ENCODE measurements around the gene CRY1. TPM values are rescaled to one million over a fixed set of nuclear protein-coding genes. Genes with fewer than 3 reads are reported as not detected.

The CRY1 gene
- total and polyA plus RNA-seq, 9 of the 15 experiments (the other 6 are each of a cell fraction or from before 2014, with no cell fraction given), result 8.7 to 33.3 (median 25.2) TPM

GRCh38 chr12:106942775-106943174 is 150.6 kb downstream of the CRY1 start (continued):
- TF ChIP-seq SUPT5H (IDR thresholded peaks at IDR 0.05), result no peak
- no peak for TF ChIP-seq STAT5B (CRISPR knock-in tag; IDR thresholded peaks at IDR 0.05)
- TF ChIP-seq, protein P1, sequence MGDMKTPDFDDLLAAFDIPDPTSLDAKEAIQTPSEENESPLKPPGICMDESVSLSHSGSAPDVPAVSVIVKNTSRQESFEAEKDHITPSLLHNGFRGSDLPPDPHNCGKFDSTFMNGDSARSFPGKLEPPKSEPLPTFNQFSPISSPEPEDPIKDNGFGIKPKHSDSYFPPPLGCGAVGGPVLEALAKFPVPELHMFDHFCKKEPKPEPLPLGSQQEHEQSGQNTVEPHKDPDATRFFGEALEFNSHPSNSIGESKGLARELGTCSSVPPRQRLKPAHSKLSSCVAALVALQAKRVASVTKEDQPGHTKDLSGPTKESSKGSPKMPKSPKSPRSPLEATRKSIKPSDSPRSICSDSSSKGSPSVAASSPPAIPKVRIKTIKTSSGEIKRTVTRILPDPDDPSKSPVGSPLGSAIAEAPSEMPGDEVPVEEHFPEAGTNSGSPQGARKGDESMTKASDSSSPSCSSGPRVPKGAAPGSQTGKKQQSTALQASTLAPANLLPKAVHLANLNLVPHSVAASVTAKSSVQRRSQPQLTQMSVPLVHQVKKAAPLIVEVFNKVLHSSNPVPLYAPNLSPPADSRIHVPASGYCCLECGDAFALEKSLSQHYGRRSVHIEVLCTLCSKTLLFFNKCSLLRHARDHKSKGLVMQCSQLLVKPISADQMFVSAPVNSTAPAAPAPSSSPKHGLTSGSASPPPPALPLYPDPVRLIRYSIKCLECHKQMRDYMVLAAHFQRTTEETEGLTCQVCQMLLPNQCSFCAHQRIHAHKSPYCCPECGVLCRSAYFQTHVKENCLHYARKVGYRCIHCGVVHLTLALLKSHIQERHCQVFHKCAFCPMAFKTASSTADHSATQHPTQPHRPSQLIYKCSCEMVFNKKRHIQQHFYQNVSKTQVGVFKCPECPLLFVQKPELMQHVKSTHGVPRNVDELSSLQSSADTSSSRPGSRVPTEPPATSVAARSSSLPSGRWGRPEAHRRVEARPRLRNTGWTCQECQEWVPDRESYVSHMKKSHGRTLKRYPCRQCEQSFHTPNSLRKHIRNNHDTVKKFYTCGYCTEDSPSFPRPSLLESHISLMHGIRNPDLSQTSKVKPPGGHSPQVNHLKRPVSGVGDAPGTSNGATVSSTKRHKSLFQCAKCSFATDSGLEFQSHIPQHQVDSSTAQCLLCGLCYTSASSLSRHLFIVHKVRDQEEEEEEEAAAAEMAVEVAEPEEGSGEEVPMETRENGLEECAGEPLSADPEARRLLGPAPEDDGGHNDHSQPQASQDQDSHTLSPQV (IDR thresholded peaks at IDR 0.05), result 0 out of 2 replicates have a peak, but pooled peaks have one; percentile 19
- no peak for TF ChIP-seq SMAD3 (CRISPR knock-in tag; conservative IDR thresholded peaks at IDR 0.05)
- no peak for TF ChIP-seq RBM34 (IDR thresholded peaks at IDR 0.05; ENCODE audit: borderline replicate concordance, insufficient read depth, low read length)
- TF ChIP-seq MTA2 (IDR thresholded peaks at IDR 0.05; ENCODE audit: low read depth), result peak; percentile 89
- no peak for TF ChIP-seq KAT2B (IDR thresholded peaks at IDR 0.05; ENCODE audit: low read depth, low read length)
- TF ChIP-seq, protein P2, sequence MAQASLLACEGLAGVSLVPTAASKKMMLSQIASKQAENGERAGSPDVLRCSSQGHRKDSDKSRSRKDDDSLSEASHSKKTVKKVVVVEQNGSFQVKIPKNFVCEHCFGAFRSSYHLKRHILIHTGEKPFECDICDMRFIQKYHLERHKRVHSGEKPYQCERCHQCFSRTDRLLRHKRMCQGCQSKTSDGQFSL (CRISPR knock-in tag; IDR thresholded peaks at IDR 0.05), result no peak
- TF ChIP-seq, protein P2 (tag; IDR thresholded peaks at IDR 0.05), result no peak
- TF ChIP-seq ZFX (CRISPR knock-in tag; IDR thresholded peaks at IDR 0.05), result no peak
- no peak for TF ChIP-seq DIDO1 (tag; IDR thresholded peaks at IDR 0.05; ENCODE audit: low read depth)
- no peak for TF ChIP-seq SMC3 (conservative IDR thresholded peaks at IDR 0.05; ENCODE audit: insufficient read depth, low read depth, low read length)
- no peak for TF ChIP-seq ZSCAN29 (IDR thresholded peaks at IDR 0.05)
- no peak for TF ChIP-seq ELF4 (CRISPR knock-in tag; IDR thresholded peaks at IDR 0.05)
- TF ChIP-seq ZNF75A (CRISPR knock-in tag; IDR thresholded peaks at IDR 0.05), result no peak
- TF ChIP-seq HDAC3 (IDR thresholded peaks at IDR 0.05; ENCODE audit: borderline replicate concordance, partially characterized antibody), result no peak
- TF ChIP-seq ZNF23 (CRISPR knock-in tag; IDR thresholded peaks at IDR 0.05), result no peak
- no peak for TF ChIP-seq BRCA1 (IDR thresholded peaks at IDR 0.05)
- no peak for TF ChIP-seq BRCA1 (CRISPR knock-in tag; IDR thresholded peaks at IDR 0.05)
- TF ChIP-seq KLF10 (CRISPR knock-in tag; IDR thresholded peaks at IDR 0.05), result no peak
- TF ChIP-seq, protein P3, sequence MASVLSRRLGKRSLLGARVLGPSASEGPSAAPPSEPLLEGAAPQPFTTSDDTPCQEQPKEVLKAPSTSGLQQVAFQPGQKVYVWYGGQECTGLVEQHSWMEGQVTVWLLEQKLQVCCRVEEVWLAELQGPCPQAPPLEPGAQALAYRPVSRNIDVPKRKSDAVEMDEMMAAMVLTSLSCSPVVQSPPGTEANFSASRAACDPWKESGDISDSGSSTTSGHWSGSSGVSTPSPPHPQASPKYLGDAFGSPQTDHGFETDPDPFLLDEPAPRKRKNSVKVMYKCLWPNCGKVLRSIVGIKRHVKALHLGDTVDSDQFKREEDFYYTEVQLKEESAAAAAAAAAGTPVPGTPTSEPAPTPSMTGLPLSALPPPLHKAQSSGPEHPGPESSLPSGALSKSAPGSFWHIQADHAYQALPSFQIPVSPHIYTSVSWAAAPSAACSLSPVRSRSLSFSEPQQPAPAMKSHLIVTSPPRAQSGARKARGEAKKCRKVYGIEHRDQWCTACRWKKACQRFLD (CRISPR knock-in tag; IDR thresholded peaks at IDR 0.05), result no peak
- no peak for TF ChIP-seq POLR2H (tag; IDR thresholded peaks at IDR 0.05; ENCODE audit: low read depth)
- TF ChIP-seq TAF15 (IDR thresholded peaks at IDR 0.05; ENCODE audit: low read depth, low read length), result no peak
- TF ChIP-seq ZFP1 (CRISPR knock-in tag; IDR thresholded peaks at IDR 0.05), result no peak
- no peak for TF ChIP-seq U2AF1 (optimal IDR thresholded peaks at IDR 0.05; ENCODE audit: low read depth, low read length)
- TF ChIP-seq ZKSCAN3 (CRISPR knock-in tag; IDR thresholded peaks at IDR 0.05), result no peak
- no peak for TF ChIP-seq EZH2 (IDR thresholded peaks at IDR 0.05; ENCODE audit: borderline replicate concordance, low read depth, low read length)
- no peak for TF ChIP-seq NR2F6 (CRISPR knock-in tag; IDR thresholded peaks at IDR 0.05)

Data from K562 (cell line).